ENCODE results near the gene ADORA2A.

ADORA2A gene

GRCh38 chr22:24436553-24436952 lies 9.2 kb downstream of the ADORA2A start:
- no peak for DNase-seq
- H3K27me3 Mint-ChIP-seq (ENCODE audit: low read depth, poor library complexity) = peaks cover 6% of the 10 kb centered on the region
- H3K4me3 Mint-ChIP-seq = no peak overlapping the region
- TF ChIP-seq, protein P1, sequence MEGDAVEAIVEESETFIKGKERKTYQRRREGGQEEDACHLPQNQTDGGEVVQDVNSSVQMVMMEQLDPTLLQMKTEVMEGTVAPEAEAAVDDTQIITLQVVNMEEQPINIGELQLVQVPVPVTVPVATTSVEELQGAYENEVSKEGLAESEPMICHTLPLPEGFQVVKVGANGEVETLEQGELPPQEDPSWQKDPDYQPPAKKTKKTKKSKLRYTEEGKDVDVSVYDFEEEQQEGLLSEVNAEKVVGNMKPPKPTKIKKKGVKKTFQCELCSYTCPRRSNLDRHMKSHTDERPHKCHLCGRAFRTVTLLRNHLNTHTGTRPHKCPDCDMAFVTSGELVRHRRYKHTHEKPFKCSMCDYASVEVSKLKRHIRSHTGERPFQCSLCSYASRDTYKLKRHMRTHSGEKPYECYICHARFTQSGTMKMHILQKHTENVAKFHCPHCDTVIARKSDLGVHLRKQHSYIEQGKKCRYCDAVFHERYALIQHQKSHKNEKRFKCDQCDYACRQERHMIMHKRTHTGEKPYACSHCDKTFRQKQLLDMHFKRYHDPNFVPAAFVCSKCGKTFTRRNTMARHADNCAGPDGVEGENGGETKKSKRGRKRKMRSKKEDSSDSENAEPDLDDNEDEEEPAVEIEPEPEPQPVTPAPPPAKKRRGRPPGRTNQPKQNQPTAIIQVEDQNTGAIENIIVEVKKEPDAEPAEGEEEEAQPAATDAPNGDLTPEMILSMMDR (IDR thresholded peaks at IDR 0.05) = no peak
- no peak overlapping the region for H3K27ac Mint-ChIP-seq
- peaks cover 19% of the 10 kb centered on the region for H3K4me1 Mint-ChIP-seq
- H3K36me3 Mint-ChIP-seq (ENCODE audit: low read depth) = no peaks in the 10 kb centered on the region
- no peaks in the 10 kb centered on the region for H3K9me3 Mint-ChIP-seq

DNA sequence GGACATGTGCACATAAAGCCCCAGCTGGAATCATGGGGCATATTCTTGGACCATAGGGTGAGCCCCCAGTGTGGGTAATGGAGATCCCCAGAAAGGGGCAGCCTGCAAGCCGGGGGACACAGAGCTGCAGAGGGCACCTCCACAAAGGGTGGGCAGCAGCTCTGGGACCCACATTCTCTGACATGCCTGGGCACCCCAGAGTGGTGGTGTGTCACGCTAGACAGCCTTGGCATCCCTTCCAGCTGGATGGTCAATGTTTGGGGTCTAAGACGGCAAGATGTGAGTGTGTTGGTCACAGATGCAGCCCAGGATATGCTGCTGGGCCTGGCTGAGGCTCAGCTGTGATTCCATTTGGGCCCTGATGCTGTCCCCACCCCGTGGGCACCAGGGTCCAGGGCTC lies 9.7 kb downstream of the ADORA2A start:
- no peak overlapping the region for H3K4me3 Mint-ChIP-seq
- no peaks in the 10 kb centered on the region for H3K36me3 Mint-ChIP-seq (ENCODE audit: low read depth)
- peaks cover 17% of the 10 kb centered on the region for H3K4me1 Mint-ChIP-seq
- TF ChIP-seq, protein P1 (IDR thresholded peaks at IDR 0.05) = no peak
- peaks cover 6% of the 10 kb centered on the region for H3K27me3 Mint-ChIP-seq (ENCODE audit: low read depth, poor library complexity)
- no peak for DNase-seq
- no peaks in the 10 kb centered on the region for H3K9me3 Mint-ChIP-seq
- no peak overlapping the region for H3K27ac Mint-ChIP-seq

- H3K4me1 Mint-ChIP-seq = peaks cover 17% of the 10 kb centered on the region
- peaks cover 8% of the 10 kb centered on the region for H3K27me3 Mint-ChIP-seq (ENCODE audit: low read depth, poor library complexity)
- no peaks in the 10 kb centered on the region for H3K36me3 Mint-ChIP-seq (ENCODE audit: low read depth)
- TF ChIP-seq, protein P1 (IDR thresholded peaks at IDR 0.05) = no peak
- DNase-seq = no peak
- no peaks in the 10 kb centered on the region for H3K9me3 Mint-ChIP-seq
- H3K4me3 Mint-ChIP-seq = no peak overlapping the region
- no peak overlapping the region for H3K27ac Mint-ChIP-seq
These were observed 10.4 kb downstream of the ADORA2A start for GRCh38 chr22:24437741-24438328.

- H3K9me3 Mint-ChIP-seq = no peaks in the 10 kb centered on the region
- peaks cover 6% of the 10 kb centered on the region for H3K27me3 Mint-ChIP-seq (ENCODE audit: low read depth, poor library complexity)
- no peak for DNase-seq
- no peaks in the 10 kb centered on the region for H3K36me3 Mint-ChIP-seq (ENCODE audit: low read depth)
- TF ChIP-seq, protein P1 (IDR thresholded peaks at IDR 0.05) = no peak
- no peak overlapping the region for H3K27ac Mint-ChIP-seq
- H3K4me3 Mint-ChIP-seq = no peak overlapping the region
- H3K4me1 Mint-ChIP-seq = peaks cover 25% of the 10 kb centered on the region
These were observed 12.9 kb downstream of the ADORA2A start for GRCh38 chr22:24440270-24440717.

DNA sequence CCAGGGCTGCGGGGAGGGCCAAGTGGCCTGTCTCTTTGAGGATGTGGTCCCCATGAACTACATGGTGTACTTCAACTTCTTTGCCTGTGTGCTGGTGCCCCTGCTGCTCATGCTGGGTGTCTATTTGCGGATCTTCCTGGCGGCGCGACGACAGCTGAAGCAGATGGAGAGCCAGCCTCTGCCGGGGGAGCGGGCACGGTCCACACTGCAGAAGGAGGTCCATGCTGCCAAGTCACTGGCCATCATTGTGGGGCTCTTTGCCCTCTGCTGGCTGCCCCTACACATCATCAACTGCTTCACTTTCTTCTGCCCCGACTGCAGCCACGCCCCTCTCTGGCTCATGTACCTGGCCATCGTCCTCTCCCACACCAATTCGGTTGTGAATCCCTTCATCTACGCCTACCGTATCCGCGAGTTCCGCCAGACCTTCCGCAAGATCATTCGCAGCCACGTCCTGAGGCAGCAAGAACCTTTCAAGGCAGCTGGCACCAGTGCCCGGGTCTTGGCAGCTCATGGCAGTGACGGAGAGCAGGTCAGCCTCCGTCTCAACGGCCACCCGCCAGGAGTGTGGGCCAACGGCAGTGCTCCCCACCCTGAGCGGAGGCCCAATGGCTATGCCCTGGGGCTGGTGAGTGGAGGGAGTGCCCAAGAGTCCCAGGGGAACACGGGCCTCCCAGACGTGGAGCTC lies 13.5 kb downstream of the ADORA2A start:
- Mint-ChIP-seq H3K27ac (no peak overlapping the region), H3K36me3 (ENCODE audit: low read depth) (no peaks in the 10 kb centered on the region)
- TF ChIP-seq, protein P1 (IDR thresholded peaks at IDR 0.05) = no peak

More for the DNA sequence above, 13.5 kb downstream of the ADORA2A start:
- Mint-ChIP-seq H3K27me3 (ENCODE audit: low read depth, poor library complexity) (peaks cover 6% of the 10 kb centered on the region), H3K4me1 (peaks cover 31% of the 10 kb centered on the region), H3K4me3 (no peak overlapping the region), H3K9me3 (no peaks in the 10 kb centered on the region)
- DNase-seq = no peak
